A673 (cell line): ENCODE measurements around the gene INPP4A. TPM values are rescaled to one million over a fixed set of nuclear protein-coding genes. Genes with fewer than 3 reads are reported as not detected.

ENCODE experiments used
- BruUV-seq: library from RNA; stranded (reverse); fragments of 400-500 nt; replicated peaks from 2 replicates; lab custom pipeline; 2021; lab: Mats Ljungman, UMichigan
- CTCF ChIA-PET: fragments of 300-600 bp; sonication (Branson Sonifier 250); formaldehyde crosslinking; loops from one replicate; lab custom pipeline; 2022; ENCODE audit warnings: antibody characterized with exemption; lab: Charles Lee
- POLR2A ChIA-PET: fragments of 300-600 bp; sonication (Branson Sonifier 250); formaldehyde crosslinking; loops from one replicate; lab custom pipeline; 2022; ENCODE audit warnings: antibody characterized with exemption; ENCODE audit not compliant: low non-redundant PET; lab: Charles Lee
- DNase-seq: peaks from one replicate; pipeline ENCODE4 v3.0.0-alpha.2; 2015; ENCODE audit warnings: low spot score
- H3K27ac ChIP-seq: fragments of 200-600 bp; sonication (generic); 2 replicates; pipeline ENCODE4 v1.5.1; 2016; ENCODE audit warnings: mixed run types, low read depth, mild to moderate bottlenecking, mixed read lengths, antibody characterized with exemption, low read length; ENCODE audit not compliant: poor library complexity, severe bottlenecking
- H3K27me3 ChIP-seq: fragments of 200-600 bp; sonication (generic); replicated peaks from 2 replicates; pipeline ENCODE4 v1.6.1; 2017; ENCODE audit warnings: mixed run types, low read depth, mild to moderate bottlenecking, mixed read lengths, antibody characterized with exemption, low read length; ENCODE audit not compliant: insufficient read depth, poor library complexity
- H3K36me3 ChIP-seq: fragments of 200-600 bp; sonication (generic); 2 replicates; pipeline ENCODE4 v1.6.1; 2016; ENCODE audit warnings: mixed run types, mild to moderate bottlenecking, mixed read lengths, antibody characterized with exemption, low read length; ENCODE audit not compliant: insufficient read depth, poor library complexity, severe bottlenecking
- H3K4me1 ChIP-seq: fragments of 200-600 bp; sonication (generic); 2 replicates; pipeline ENCODE4 v1.6.1; 2017; ENCODE audit warnings: mixed run types, mild to moderate bottlenecking, mixed read lengths, antibody characterized with exemption, low read length; ENCODE audit not compliant: insufficient read depth, poor library complexity, severe bottlenecking
- H3K4me3 ChIP-seq: fragments of 200-600 bp; sonication (generic); 2 replicates; pipeline ENCODE4 v1.5.1; 2016; ENCODE audit warnings: low read depth, mixed run types, mild to moderate bottlenecking, mixed read lengths, low read length; ENCODE audit not compliant: poor library complexity, severe bottlenecking
- H3K9me3 ChIP-seq: fragments of 200-600 bp; sonication (generic); 2 replicates; pipeline ENCODE4 v1.6.1; 2016; ENCODE audit warnings: mixed run types, low read depth, mild to moderate bottlenecking, mixed read lengths, antibody characterized with exemption, low read length; ENCODE audit not compliant: poor library complexity, severe bottlenecking
- CTCF ChIP-seq: fragments of 300-800, 200-600 bp; sonication (generic); conservative IDR thresholded peaks from 2 replicates; pipeline ENCODE4 v1.5.1; 2017; ENCODE audit warnings: low read depth, mild to moderate bottlenecking, antibody characterized with exemption, low read length, moderate library complexity, mixed read lengths
- EZH2 ChIP-seq: fragments of 200-600 bp; sonication (generic); IDR thresholded peaks from 2 replicates; pipeline ENCODE4 v1.6.1; 2017; ENCODE audit warnings: borderline replicate concordance, low read depth, mild to moderate bottlenecking, mixed read lengths, antibody characterized with exemption, low read length; ENCODE audit not compliant: poor library complexity, severe bottlenecking
- intact Hi-C: fragments of 100-400 bp; cut with micrococcal nuclease; formaldehyde crosslinking; loops from one replicate; pipeline ENCODE4 v1.10.0; 2022; ENCODE audit not compliant: unreplicated experiment
- total RNA-seq: library from RNA; stranded (reverse); gene quantifications from 2 replicates; pipeline ENCODE4 v1.2.3, GENCODE V29; 2021

The INPP4A gene
- total RNA-seq, 1 experiment from 2014 or later: 33.5 TPM

DNA sequence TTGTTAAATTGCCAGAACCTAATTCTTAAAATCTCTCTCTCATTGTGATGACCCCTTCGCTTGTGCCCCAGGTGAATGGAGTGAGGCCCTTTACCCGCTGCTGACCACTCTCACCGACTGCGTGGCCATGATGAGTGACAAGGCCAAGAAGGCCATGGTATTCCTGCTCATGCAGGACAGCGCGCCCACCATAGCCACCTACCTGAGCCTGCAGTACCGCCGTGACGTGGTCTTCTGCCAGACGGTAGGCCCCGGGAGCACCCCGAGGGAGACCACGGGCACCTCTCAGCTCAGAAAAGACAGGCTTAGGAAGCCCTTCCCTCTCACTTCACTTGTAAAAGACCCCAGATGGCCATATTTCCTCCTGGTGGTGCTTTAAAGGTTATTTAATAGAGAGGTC lies 118.7 kb downstream of the INPP4A start:
- CTCF ChIA-PET: no interaction called here

DNA sequence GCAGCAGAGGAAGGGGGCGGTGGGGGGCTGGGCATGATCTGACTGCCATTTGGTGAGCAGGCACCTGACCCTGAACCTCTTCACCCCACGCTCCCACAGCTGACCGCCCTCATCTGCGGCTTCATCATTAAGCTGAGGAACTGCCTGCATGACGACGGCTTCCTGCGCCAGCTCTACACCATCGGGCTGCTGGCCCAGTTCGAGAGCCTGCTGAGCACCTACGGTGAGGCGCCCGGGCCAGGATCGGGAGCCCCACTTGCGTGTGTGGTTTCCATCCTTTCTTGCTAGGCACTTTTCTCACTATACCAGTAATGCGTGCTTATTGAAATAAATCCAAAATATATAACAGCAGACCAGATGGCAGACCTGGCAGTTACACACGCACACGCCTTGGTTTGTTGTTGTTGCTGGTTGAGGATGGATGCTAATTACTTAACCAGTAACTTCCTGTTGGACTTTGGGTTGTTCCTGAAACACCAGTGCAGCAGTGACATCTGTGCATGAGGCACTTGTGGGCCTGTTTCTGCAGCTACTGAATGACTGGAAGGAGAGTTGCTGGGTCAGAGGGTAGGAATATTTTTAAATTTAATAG lies 120.0 kb downstream of the INPP4A start:
- no peak for DNase-seq
- POLR2A ChIA-PET: no interaction called here
- peaks cover 24% of the 10 kb centered on the region for H3K36me3 ChIP-seq
- no peaks in the 10 kb centered on the region for H3K27me3 ChIP-seq
- TF ChIP-seq CTCF: no peak
- no peak for TF ChIP-seq EZH2
- H3K27ac ChIP-seq: no peak overlapping the region
- CTCF ChIA-PET: no interaction called here
- intact Hi-C loops: no loop called here
- BruUV-seq: no TSS peak
- no peak overlapping the region for H3K4me3 ChIP-seq
- no peaks in the 10 kb centered on the region for H3K4me1 ChIP-seq
- no peaks in the 10 kb centered on the region for H3K9me3 ChIP-seq

More for the DNA sequence above, 118.7 kb downstream of the INPP4A start:
- TF ChIP-seq EZH2 (no peak), CTCF (no peak)
- H3K9me3 ChIP-seq: no peaks in the 10 kb centered on the region
- no peak overlapping the region for H3K27ac ChIP-seq
- no peak overlapping the region for H3K4me3 ChIP-seq
- no TSS peak for BruUV-seq
- no peaks in the 10 kb centered on the region for H3K27me3 ChIP-seq
- intact Hi-C loops: no loop called here
- POLR2A ChIA-PET: no interaction called here
- no peak for DNase-seq
- peaks cover 12% of the 10 kb centered on the region for H3K36me3 ChIP-seq
- H3K4me1 ChIP-seq: no peaks in the 10 kb centered on the region

DNA sequence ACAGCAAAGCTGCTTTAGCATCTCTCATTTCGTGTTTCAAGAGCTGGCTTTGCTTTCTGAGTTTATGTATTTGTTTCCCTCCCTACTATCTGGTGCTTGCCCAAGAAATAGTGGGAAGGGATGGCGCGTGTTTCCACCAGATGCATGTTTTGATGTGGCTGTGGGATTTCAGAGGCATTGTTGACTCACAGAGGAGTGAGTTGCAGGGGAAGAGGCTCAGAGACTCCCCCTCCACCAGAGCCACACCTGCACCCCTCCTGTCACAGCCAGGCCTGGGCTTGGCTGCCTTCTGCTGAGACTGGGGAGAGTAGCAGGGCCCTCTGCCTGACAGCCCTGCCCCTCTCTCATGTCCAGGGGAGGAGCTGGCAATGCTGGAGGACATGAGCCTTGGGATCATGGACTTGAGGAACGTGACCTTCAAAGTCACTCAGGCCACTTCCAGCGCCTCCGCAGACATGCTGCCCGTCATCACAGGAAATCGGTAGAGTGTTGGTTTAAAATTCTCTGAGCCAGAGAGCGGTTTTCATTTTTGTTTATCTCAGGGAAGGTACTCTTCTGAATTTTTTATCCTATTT lies 120.7 kb downstream of the INPP4A start:
- intact Hi-C loops: no loop called here

More for the DNA sequence above, 120.7 kb downstream of the INPP4A start:
- H3K27me3 ChIP-seq: no peaks in the 10 kb centered on the region
- POLR2A ChIA-PET: no interaction called here
- no peak for DNase-seq
- no peaks in the 10 kb centered on the region for H3K9me3 ChIP-seq
- TF ChIP-seq CTCF (no peak), EZH2 (no peak)
- H3K36me3 ChIP-seq: peaks cover 24% of the 10 kb centered on the region
- H3K27ac ChIP-seq: no peak overlapping the region
- no peaks in the 10 kb centered on the region for H3K4me1 ChIP-seq
- H3K4me3 ChIP-seq: no peak overlapping the region
- no TSS peak for BruUV-seq
- CTCF ChIA-PET: no interaction called here
